Smooth muscle cell (in vitro differentiated cells): ENCODE measurements around the gene MCC. TPM values are rescaled to one million over a fixed set of nuclear protein-coding genes. Genes with fewer than 3 reads are reported as not detected.

Experiments
- DNase-seq: peaks from one replicate; lab custom pipeline; 2025; ENCODE audit not compliant: unreplicated experiment; lab: John Stamatoyannopoulos, UW
- H2AFZ ChIP-seq: fragments of 200-600 bp; sonication (generic); 2 replicates; pipeline ENCODE4 v1.6.0; 2016; ENCODE audit warnings: antibody characterized with exemption, low read depth, mild to moderate bottlenecking
- H3F3A ChIP-seq: fragments of 200-600 bp; sonication (generic); 2 replicates; pipeline ENCODE4 v1.6.0; 2017; ENCODE audit warnings: antibody characterized with exemption, low read depth
- H3K27ac ChIP-seq: fragments of 200-600 bp; sonication (generic); 2 replicates; pipeline ENCODE4 v1.5.1; 2016; ENCODE audit warnings: low read depth, mild to moderate bottlenecking
- H3K27me3 ChIP-seq: fragments of 200-600 bp; sonication (generic); 2 replicates; pipeline ENCODE4 v1.6.1; 2016; ENCODE audit warnings: low read depth, mild to moderate bottlenecking
- H3K36me3 ChIP-seq: fragments of 200-600 bp; sonication (generic); 2 replicates; pipeline ENCODE4 v1.5.1; 2016; ENCODE audit warnings: low read depth
- H3K4me1 ChIP-seq: fragments of 200-600 bp; sonication (generic); 2 replicates; pipeline ENCODE4 v1.5.1; 2016; ENCODE audit warnings: low read depth
- H3K4me2 ChIP-seq: fragments of 200-600 bp; sonication (generic); 2 replicates; pipeline ENCODE4 v1.6.0; 2016; ENCODE audit warnings: mild to moderate bottlenecking
- H3K4me3 ChIP-seq: fragments of 200-600 bp; sonication (generic); 2 replicates; pipeline ENCODE4 v1.5.1; 2016; ENCODE audit warnings: mild to moderate bottlenecking
- H3K79me2 ChIP-seq: fragments of 200-600 bp; sonication (generic); 2 replicates; pipeline ENCODE4 v1.6.0; 2016; ENCODE audit warnings: low read depth, mild to moderate bottlenecking
- H3K9ac ChIP-seq: fragments of 200-600 bp; sonication (generic); 2 replicates; pipeline ENCODE4 v1.6.0; 2016; ENCODE audit warnings: low read depth
- H3K9me3 ChIP-seq: fragments of 200-600 bp; sonication (generic); replicated peaks from 2 replicates; pipeline ENCODE4 v1.5.1; 2016; ENCODE audit warnings: low read depth
- H4K20me1 ChIP-seq: fragments of 200-600 bp; sonication (generic); 2 replicates; pipeline ENCODE4 v1.6.0; 2016; ENCODE audit warnings: low read depth
- CTCF ChIP-seq: fragments of 200-600 bp; sonication (generic); IDR thresholded peaks from 2 replicates; pipeline ENCODE4 v1.5.1; 2017; ENCODE audit warnings: borderline replicate concordance, mild to moderate bottlenecking, antibody characterized with exemption; ENCODE audit not compliant: insufficient read depth, poor library complexity, severe bottlenecking
- WGBS: methylation state at CpG from one replicate; pipeline ENCODE4 v1.1.7; 2016; ENCODE audit warnings: low lambda C conversion rate; 5-methylcytosine and 5-hydroxymethylcytosine counted together
- polyA plus RNA-seq: library from polyadenylated mRNA; unstranded; fragments of >200 nt; fragmentation: Nextera tagmentation; extraction: Ambion mirVana; gene quantifications from 2 replicates; pipeline ENCODE4 v1.2.1, GENCODE V29; 2016
- total RNA-seq: library from RNA; depleted of rRNA; stranded (reverse); fragments of >200 nt; gene quantifications from 2 replicates; pipeline ENCODE4 v1.2.3, GENCODE V29; 2014

MCC gene
- total and polyA plus RNA-seq, 2 experiments from 2014 or later, result 5.8 to 19.2 TPM

- peaks cover 3% of the 10 kb centered on the region for H3K79me2 ChIP-seq
- H4K20me1 ChIP-seq, result peaks cover 36% of the 10 kb centered on the region
- H3K27me3 ChIP-seq, result no peaks in the 10 kb centered on the region
- no peaks in the 10 kb centered on the region for H3K36me3 ChIP-seq
- WGBS, result 68% methylated on average over 6 of the region's 6 CpGs
- H3K4me1 ChIP-seq, result peaks cover 43% of the 10 kb centered on the region
- TF ChIP-seq CTCF, result no peak
- H3K27ac ChIP-seq, result peak overlapping the region; percentile 80
- H3K4me2 ChIP-seq, result peak overlapping the region; percentile 80
- no peak for DNase-seq
- H3K9me3 ChIP-seq, result no peaks in the 10 kb centered on the region
- no peak overlapping the region for H3K4me3 ChIP-seq
- H3F3A ChIP-seq, result no peaks in the 10 kb centered on the region
- H3K9ac ChIP-seq, result no peak overlapping the region
- H2AFZ ChIP-seq, result no peak overlapping the region
These were observed 220.8 kb downstream of the MCC start for GRCh38 chr5:113267361-113267900.

GRCh38 chr5:113266913-113267227 lies 221.4 kb downstream of the MCC start:
- TF ChIP-seq CTCF, result no peak
- H3K27me3 ChIP-seq, result no peaks in the 10 kb centered on the region
- H3K36me3 ChIP-seq, result no peaks in the 10 kb centered on the region
- H3K27ac ChIP-seq, result peak overlapping the region; percentile 80
- peaks cover 41% of the 10 kb centered on the region for H4K20me1 ChIP-seq
- 53% methylated on average over 3 of the region's 3 CpGs for WGBS
- peak overlapping the region; percentile 80 for H3K4me2 ChIP-seq
- peaks cover 3% of the 10 kb centered on the region for H3K79me2 ChIP-seq
- H3F3A ChIP-seq, result no peaks in the 10 kb centered on the region
- peaks cover 38% of the 10 kb centered on the region for H3K4me1 ChIP-seq
- peak overlapping the region; percentile 50 for H3K9ac ChIP-seq
- no peaks in the 10 kb centered on the region for H3K9me3 ChIP-seq
- DNase-seq, result no peak
- H3K4me3 ChIP-seq, result no peak overlapping the region
- H2AFZ ChIP-seq, result no peak overlapping the region

- Histone ChIP-seq H3K4me1 (peaks cover 33% of the 10 kb centered on the region), H3K4me2 (peak overlapping the region; percentile 80), H3K36me3 (no peaks in the 10 kb centered on the region), H3K27me3 (no peaks in the 10 kb centered on the region), H3K9me3 (no peaks in the 10 kb centered on the region), H4K20me1 (peaks cover 46% of the 10 kb centered on the region), H3K27ac (peak overlapping the region; percentile 80), H2AFZ (no peak overlapping the region), H3F3A (no peaks in the 10 kb centered on the region), H3K9ac (peak overlapping the region; percentile 50), H3K4me3 (no peak overlapping the region), H3K79me2 (peaks cover 8% of the 10 kb centered on the region)
- no peak for DNase-seq
- WGBS, result 3% methylated on average over 4 of the region's 4 CpGs
- no peak for TF ChIP-seq CTCF
These were observed 221.9 kb downstream of the MCC start for GRCh38 chr5:113266227-113266912.

GRCh38 chr5:113265190-113265589 lies 223.1 kb downstream of the MCC start:
- Histone ChIP-seq H3K4me2 (no peak overlapping the region), H3K9ac (no peak overlapping the region), H3F3A (no peaks in the 10 kb centered on the region), H3K27ac (no peak overlapping the region), H3K4me1 (peaks cover 27% of the 10 kb centered on the region), H3K27me3 (no peaks in the 10 kb centered on the region), H3K79me2 (peaks cover 13% of the 10 kb centered on the region), H3K9me3 (no peaks in the 10 kb centered on the region), H4K20me1 (peaks cover 53% of the 10 kb centered on the region), H3K36me3 (no peaks in the 10 kb centered on the region), H3K4me3 (no peak overlapping the region), H2AFZ (no peak overlapping the region)
- WGBS, result 95% methylated on average over 4 of the region's 4 CpGs
- DNase-seq, result no peak
- no peak for TF ChIP-seq CTCF
